DMS114 treated with DMSO at 0.1 percent for 48 hours (cell line): ENCODE data around the gene ELFN2.

Source experiments
- DNase-seq: peaks from one replicate; lab custom pipeline; 2025; ENCODE audit not compliant: unreplicated experiment; lab: John Stamatoyannopoulos, UW

Gene ELFN2

DNA sequence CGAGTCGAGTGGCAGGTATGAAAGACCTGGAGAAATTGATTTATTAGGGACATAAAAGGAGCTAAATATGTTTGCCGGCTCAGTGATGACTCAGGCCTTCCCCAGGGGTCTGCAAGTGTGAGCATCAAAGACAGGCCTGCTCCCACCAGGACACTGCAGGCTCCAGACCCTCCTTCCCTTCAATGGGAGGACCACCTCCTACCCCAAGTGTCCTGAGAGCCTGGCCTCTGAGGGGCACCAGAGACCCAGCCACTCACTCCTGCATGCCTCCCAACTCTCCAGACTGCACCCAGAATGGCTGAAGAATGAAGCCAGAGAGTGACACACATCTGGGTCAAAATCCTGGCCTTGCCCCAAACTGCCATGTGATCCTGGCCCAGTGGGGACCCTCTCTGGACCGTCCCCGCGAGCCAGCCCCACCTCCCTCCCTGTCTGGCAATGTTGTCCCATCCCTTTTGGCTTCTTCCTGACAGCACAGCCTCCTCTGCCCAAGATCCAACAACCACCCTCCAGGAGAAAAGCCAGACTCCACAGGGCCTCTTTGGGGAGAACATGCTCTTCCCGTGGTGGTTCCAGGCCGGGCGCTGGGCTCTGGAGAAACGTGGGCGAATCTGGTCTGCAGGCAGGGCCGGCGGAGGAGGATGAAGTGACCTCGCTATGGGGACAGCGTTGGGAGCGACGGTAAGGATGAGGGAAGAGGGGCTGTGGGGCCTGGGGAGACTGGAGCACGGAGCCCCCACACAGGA is 108.7 kb downstream of the ELFN2 start:
- DNase-seq = no peak
